Endothelial cell of umbilical vein (primary cell): ENCODE results near the gene CHRNB1.
A peak's percentile ranks its signal among the peaks of the same experiment; 100 is the strongest.

Experiments used
- EZH2 ChIP-seq: IDR thresholded peaks from 2 replicates; pipeline ENCODE4 v1.6.1; 2012; ENCODE audit warnings: borderline replicate concordance, low read depth, mild to moderate bottlenecking, moderate library complexity, low read length, inconsistent platforms; ENCODE audit not compliant: severe bottlenecking
- FOS ChIP-seq: IDR thresholded peaks from 2 replicates; pipeline ENCODE4 v1.6.1; 2011; ENCODE audit warnings: mild to moderate bottlenecking, low read length, moderate library complexity, borderline replicate concordance; ENCODE audit not compliant: insufficient read depth
- JUN ChIP-seq: IDR thresholded peaks from 2 replicates; pipeline ENCODE4 v1.6.1; 2011; ENCODE audit warnings: borderline replicate concordance, low read depth; ENCODE audit not compliant: insufficient read length, insufficient read depth
- POLR2A ChIP-seq: IDR thresholded peaks from 2 replicates; pipeline ENCODE4 v1.6.1; 2012; ENCODE audit warnings: low read depth, mild to moderate bottlenecking, control low read depth, low read length
- POLR2AphosphoS5 ChIP-seq: IDR thresholded peaks from 2 replicates; pipeline ENCODE4 v1.6.1; 2012; ENCODE audit warnings: low read depth, mild to moderate bottlenecking, control low read depth, low read length, moderate library complexity; ENCODE audit not compliant: insufficient read depth
- TF ChIP-seq, protein P1 (sequence below), 2 donors: IDR thresholded peaks; 1 replicate in 1 of 2; 2 replicates in 1 of 2; pipeline ENCODE4 v1.5.1; 2011; ENCODE audit warnings: low read length in 2 of 2, mild to moderate bottlenecking in 2 of 2, moderate library complexity in 2 of 2, control low read depth in 1 of 2, inconsistent platforms in 1 of 2, low read depth in 1 of 2; ENCODE audit not compliant: insufficient read depth in 1 of 2; ENCODE audit errors: extremely low read depth in 1 of 2
- TF ChIP-seq, protein P2 (sequence below): IDR thresholded peaks from 2 replicates; pipeline ENCODE4 v1.6.1; 2011; ENCODE audit not compliant: insufficient read depth, insufficient read length

DNA sequence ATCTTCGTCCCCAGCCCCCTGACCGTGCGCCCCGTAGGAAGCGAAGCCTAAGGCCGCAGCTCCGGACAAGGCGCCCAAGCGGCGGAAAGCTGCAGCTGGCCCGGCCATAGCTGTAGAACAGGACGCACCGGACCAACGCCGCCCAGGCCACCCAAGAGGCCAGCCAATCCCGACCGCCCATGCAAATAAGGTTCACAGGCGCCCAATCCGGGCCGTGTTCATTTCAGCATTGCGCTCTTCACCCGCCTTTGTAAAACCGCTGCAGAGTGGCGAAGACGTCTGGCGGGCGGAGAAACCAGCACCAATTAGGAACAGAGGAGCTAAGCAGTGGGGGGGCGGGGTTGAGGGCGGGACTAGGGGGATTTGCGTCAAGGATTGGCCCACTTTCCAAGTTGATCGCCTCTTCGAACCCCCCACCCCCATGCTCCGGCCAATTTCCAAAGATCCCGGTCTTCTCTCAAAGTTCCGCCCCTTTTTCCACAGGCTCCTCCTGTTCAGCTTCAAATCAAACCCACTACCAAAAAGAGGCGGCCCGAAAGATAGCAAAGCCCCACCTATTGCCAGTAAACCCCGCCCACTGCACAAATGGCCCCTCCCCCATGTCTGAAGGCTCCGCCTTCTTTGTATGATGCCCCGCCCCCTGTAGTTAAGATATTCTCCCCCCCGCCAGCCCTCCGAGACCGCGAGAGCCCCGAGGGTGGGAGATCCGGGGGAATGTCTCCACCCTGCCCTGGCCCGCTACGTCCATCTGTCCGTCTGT lies 40.7 kb upstream of the CHRNB1 start, which contains the start of gene TMEM256:
- TF ChIP-seq POLR2A (peak; percentile 93), POLR2AphosphoS5 (peak; percentile 96), FOS (no peak), EZH2 (no peak), JUN (no peak)
- TF ChIP-seq, protein P1, sequence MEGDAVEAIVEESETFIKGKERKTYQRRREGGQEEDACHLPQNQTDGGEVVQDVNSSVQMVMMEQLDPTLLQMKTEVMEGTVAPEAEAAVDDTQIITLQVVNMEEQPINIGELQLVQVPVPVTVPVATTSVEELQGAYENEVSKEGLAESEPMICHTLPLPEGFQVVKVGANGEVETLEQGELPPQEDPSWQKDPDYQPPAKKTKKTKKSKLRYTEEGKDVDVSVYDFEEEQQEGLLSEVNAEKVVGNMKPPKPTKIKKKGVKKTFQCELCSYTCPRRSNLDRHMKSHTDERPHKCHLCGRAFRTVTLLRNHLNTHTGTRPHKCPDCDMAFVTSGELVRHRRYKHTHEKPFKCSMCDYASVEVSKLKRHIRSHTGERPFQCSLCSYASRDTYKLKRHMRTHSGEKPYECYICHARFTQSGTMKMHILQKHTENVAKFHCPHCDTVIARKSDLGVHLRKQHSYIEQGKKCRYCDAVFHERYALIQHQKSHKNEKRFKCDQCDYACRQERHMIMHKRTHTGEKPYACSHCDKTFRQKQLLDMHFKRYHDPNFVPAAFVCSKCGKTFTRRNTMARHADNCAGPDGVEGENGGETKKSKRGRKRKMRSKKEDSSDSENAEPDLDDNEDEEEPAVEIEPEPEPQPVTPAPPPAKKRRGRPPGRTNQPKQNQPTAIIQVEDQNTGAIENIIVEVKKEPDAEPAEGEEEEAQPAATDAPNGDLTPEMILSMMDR (IDR thresholded peaks at IDR 0.05; ENCODE audit: extremely low read depth in 1 of 2, insufficient read depth in 1 of 2, low read depth in 1 of 2, low read length in 2 of 2) = peak in 1 of 2 donors; percentile 2
- TF ChIP-seq, protein P2, sequence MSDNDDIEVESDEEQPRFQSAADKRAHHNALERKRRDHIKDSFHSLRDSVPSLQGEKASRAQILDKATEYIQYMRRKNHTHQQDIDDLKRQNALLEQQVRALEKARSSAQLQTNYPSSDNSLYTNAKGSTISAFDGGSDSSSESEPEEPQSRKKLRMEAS = no peak
